K562 (cell line): Measurements from ENCODE around the gene IGSF21. TPM values are rescaled to one million over a fixed set of nuclear protein-coding genes. Genes with fewer than 3 reads are reported as not detected.

Experiments
- ATAC-seq: fragments of 200-7000 bp; cut with Tn5 transposase; 3 replicates; pipeline ENCODE4 v1.9.1; 2020; ENCODE audit warnings: moderate library complexity
- BruUV-seq: library from RNA; stranded (reverse); fragments of 400-500 nt; replicated peaks from 2 replicates; lab custom pipeline; 2021; lab: Mats Ljungman, UMichigan
- CTCF ChIA-PET: fragments of 300-600 bp; formaldehyde crosslinking; extraction: SDS; loops from one replicate; lab custom pipeline; 2021; ENCODE audit warnings: low intra/inter-chr PET ratio; lab: Yijun Ruan, JAX
- POLR2A ChIA-PET: fragments of 300-600, 350-650 bp; sonication (Branson Sonifier 250); formaldehyde crosslinking; extraction: SDS; loops from one replicate; lab custom pipeline; 2021; ENCODE audit warnings: antibody characterized with exemption, inconsistent platforms; lab: Yijun Ruan, JAX
- DNase-seq, 4 experiments: peaks; one replicate each; pipeline versions ENCODE4 v3.0.0 to v3.0.0-alpha.2; 2011 to 2018; ENCODE audit warnings: low spot score in 3 of 4, mixed read lengths in 3 of 4; ENCODE audit errors: extremely low read depth in 1 of 4
- FAIRE-seq: peaks from 2 replicates; lab custom pipeline; 2011; peaks lifted over from hg19 to GRCh38; lab: Jason Lieb, UNC
- H2AFZ ChIP-seq: 2 replicates; pipeline ENCODE4 v1.6.0; 2011; ENCODE audit warnings: low read depth, low read length, control low read depth, inconsistent platforms
- H3K27ac ChIP-seq: fragments of 200-600 bp; 3 replicates; pipeline ENCODE4 v1.8.0; 2011; ENCODE audit warnings: low read depth, mild to moderate bottlenecking, control low read depth, inconsistent platforms, low read length, moderate library complexity, mixed read lengths; ENCODE audit errors: extremely low read depth
- H3K27me3 ChIP-seq, 2 experiments: fragments of 300-600 bp in 1 of 2; 2 replicates in 1 of 2; 3 replicates in 1 of 2; pipeline versions ENCODE4 v1.6.0 to v1.8.0; 2011; ENCODE audit warnings: inconsistent platforms in 2 of 2, low read length in 2 of 2, mild to moderate bottlenecking in 1 of 2, mixed read lengths in 1 of 2, moderate library complexity in 1 of 2; ENCODE audit not compliant: control insufficient read depth in 2 of 2, insufficient read depth in 2 of 2
- H3K36me3 ChIP-seq: fragments of 300-600 bp; 3 replicates; pipeline ENCODE4 v1.8.0; 2011; ENCODE audit warnings: mild to moderate bottlenecking, low read length, inconsistent platforms; ENCODE audit not compliant: control insufficient read depth, insufficient read depth
- H3K4me1 ChIP-seq, 2 experiments: fragments of 200-600 bp in 1 of 2; replicated peaks in 1 of 2; 2 replicates in 1 of 2; 3 replicates in 1 of 2; pipeline versions ENCODE4 v1.5.1 to v1.8.0; 2011; ENCODE audit warnings: inconsistent platforms in 2 of 2, low read length in 2 of 2, mild to moderate bottlenecking in 1 of 2, mixed read lengths in 1 of 2, moderate library complexity in 1 of 2; ENCODE audit not compliant: control insufficient read depth in 2 of 2, insufficient read depth in 2 of 2
- H3K4me2 ChIP-seq: 2 replicates; pipeline ENCODE4 v1.6.1; 2011; ENCODE audit warnings: low read length, control low read depth, inconsistent platforms, mixed read lengths; ENCODE audit not compliant: insufficient read depth
- H3K4me3 ChIP-seq: fragments of 200-600 bp; sonication (generic), shearing (Covaris generic); 2 replicates; pipeline ENCODE4 v1.5.1; 2016; ENCODE audit warnings: control low read depth, inconsistent platforms
- H3K79me2 ChIP-seq: fragments of 200-600 bp; 3 replicates; pipeline ENCODE4 v1.8.0; 2011; ENCODE audit warnings: low read length, inconsistent platforms; ENCODE audit not compliant: control insufficient read depth, insufficient read depth
- H3K9ac ChIP-seq, 2 experiments: 2 replicates each; pipeline versions ENCODE4 v1.6.0 to v1.6.1; 2011; ENCODE audit warnings: low read depth in 2 of 2, low read length in 2 of 2, control low read depth in 1 of 2, inconsistent platforms in 1 of 2, mild to moderate bottlenecking in 1 of 2, mixed read lengths in 1 of 2; ENCODE audit not compliant: insufficient read depth in 1 of 2
- H3K9me1 ChIP-seq: one replicate; pipeline ENCODE4 v1.6.0; 2011; ENCODE audit warnings: inconsistent platforms, mild to moderate bottlenecking, low read length, moderate library complexity; ENCODE audit not compliant: control insufficient read depth, insufficient read depth
- H3K9me3 ChIP-seq: replicated peaks from 2 replicates; pipeline ENCODE4 v1.5.1; 2011; ENCODE audit warnings: low read depth, low read length, inconsistent platforms; ENCODE audit not compliant: control insufficient read depth, insufficient read depth
- H4K20me1 ChIP-seq: replicated peaks from 2 replicates; pipeline ENCODE4 v1.6.1; 2011; ENCODE audit warnings: low read length, inconsistent platforms, mixed read lengths; ENCODE audit not compliant: control insufficient read depth, insufficient read depth
- CCAR2 ChIP-seq: fragments of 200-400 bp; formaldehyde crosslinking; IDR thresholded peaks from 2 replicates; pipeline ENCODE4 v1.6.1; 2017; ENCODE audit warnings: mild to moderate bottlenecking, low read depth, low read length
- CGGBP1 ChIP-seq: fragments of 250-450 bp; sonication (Bioruptor Pico); IDR thresholded peaks from 2 replicates; pipeline ENCODE4 v1.9.0; 2021; ENCODE audit warnings: mild to moderate bottlenecking
- CHD4 ChIP-seq: fragments of 200-600 bp; sonication (generic); IDR thresholded peaks from 3 replicates; pipeline ENCODE4 v1.6.1; 2012; ENCODE audit warnings: low read depth, mild to moderate bottlenecking, mixed read lengths, low read length, inconsistent platforms; ENCODE audit not compliant: insufficient read depth, insufficient replicate concordance, poor library complexity, severe bottlenecking
- FOXA1 ChIP-seq: fragments of 450-650 bp; IDR thresholded peaks from 2 replicates; pipeline ENCODE4 v1.6.1; 2016; ENCODE audit warnings: mild to moderate bottlenecking, borderline replicate concordance
- FOXA3 ChIP-seq, 2 experiments: fragments of 450-650 bp in 1 of 2; sonication (generic) in 1 of 2; formaldehyde crosslinking; IDR thresholded peaks in 1 of 2; conservative IDR thresholded peaks in 1 of 2; 2 replicates each; pipeline versions ENCODE4 v1.4.0 to v1.8.0; 2020 to 2022; ENCODE audit warnings: mild to moderate bottlenecking in 2 of 2, missing genetic modification reagents in 1 of 2
- GATAD2A ChIP-seq: fragments of 450-650 bp; IDR thresholded peaks from 2 replicates; pipeline ENCODE4 v1.6.1; 2017
- ILK ChIP-seq: fragments of 450-650 bp; IDR thresholded peaks from 2 replicates; pipeline ENCODE4 v1.6.1; 2016; ENCODE audit warnings: missing genetic modification characterization, low read depth, mild to moderate bottlenecking, missing compliant biosample characterization, moderate library complexity, borderline replicate concordance
- LCOR ChIP-seq: sonication (generic); formaldehyde crosslinking; IDR thresholded peaks from 2 replicates; pipeline ENCODE4 v1.8.0; 2022; ENCODE audit warnings: mild to moderate bottlenecking, missing genetic modification reagents
- MCM2 ChIP-seq: fragments of 450-650 bp; IDR thresholded peaks from 2 replicates; pipeline ENCODE4 v1.6.1; 2017; ENCODE audit warnings: low read depth, mild to moderate bottlenecking
- MTA3 ChIP-seq: fragments of 450-650 bp; formaldehyde crosslinking; IDR thresholded peaks from 2 replicates; pipeline ENCODE4 v1.6.1; 2017; ENCODE audit warnings: mild to moderate bottlenecking, borderline replicate concordance
- PPARD ChIP-seq: fragments of 250-450 bp; sonication (Bioruptor Pico); IDR thresholded peaks from 2 replicates; pipeline ENCODE4 v1.8.0; 2022; ENCODE audit warnings: inconsistent platforms, mild to moderate bottlenecking, moderate library complexity
- TCF7L2 ChIP-seq: fragments of 150-350 bp; IDR thresholded peaks from 2 replicates; pipeline ENCODE4 v1.6.1; 2016; ENCODE audit warnings: low read depth, mild to moderate bottlenecking, low read length, moderate library complexity
- TSC22D4 ChIP-seq: fragments of 450-650 bp; IDR thresholded peaks from 2 replicates; pipeline ENCODE4 v1.6.1; 2016; ENCODE audit warnings: missing genetic modification characterization, missing biosample characterization, control low read depth
- ZNF232 ChIP-seq: sonication (generic); formaldehyde crosslinking; IDR thresholded peaks from 2 replicates; pipeline ENCODE4 v1.8.0; 2022; ENCODE audit warnings: mild to moderate bottlenecking, missing genetic modification reagents
- ZNF76 ChIP-seq: fragments of 250-450 bp; sonication (Bioruptor Pico); IDR thresholded peaks from 2 replicates; pipeline ENCODE4 v1.4.0; 2020; ENCODE audit warnings: mild to moderate bottlenecking, moderate library complexity, borderline replicate concordance
- ZSCAN32 ChIP-seq: fragments of 450-650 bp; formaldehyde crosslinking; IDR thresholded peaks from 2 replicates; pipeline ENCODE4 v1.4.0; 2020; ENCODE audit warnings: mild to moderate bottlenecking, moderate library complexity
- WGBS: fragments of 100-300 bp; shearing (Covaris generic); methylation state at CpG from one replicate; pipeline ENCODE4 v1.1.6; 2016; ENCODE audit warnings: low coverage, mixed read lengths; ENCODE audit not compliant: insufficient coverage; ENCODE audit errors: missing lambda C conversion rate; 5-methylcytosine and 5-hydroxymethylcytosine counted together
- in situ Hi-C: fragments of 300-500 bp; cut with MboI; formaldehyde crosslinking; loops from 4 replicates; pipeline ENCODE4 v1.15.0; 2018; ENCODE audit warnings: inconsistent platforms, mixed read lengths
- intact Hi-C: fragments of 100-400 bp; cut with micrococcal nuclease; formaldehyde crosslinking; loops from 2 replicates; pipeline ENCODE4 v1.14.2; 2022
- polyA plus RNA-seq, 8 experiments: library from polyadenylated mRNA; depleted of rRNA in 4 of 8; stranded (reverse) in 5 of 8; unstranded in 3 of 8; fragments of >200 nt; fragmentation: Nextera tagmentation in 2 of 8; fragmentation: Illumina TruSeq in 1 of 8; extraction: Ambion mirVana in 2 of 8; extraction: Trizol in 1 of 8; gene quantifications; 2 replicates each; pipeline versions ENCODE4 v1.2.1 to v1.2.3, GENCODE V29; 2011 to 2014; ENCODE audit warnings: inconsistent platforms in 1 of 8, missing spikeins in 1 of 8
- total RNA-seq, 7 experiments: library from RNA; depleted of rRNA in 6 of 7; stranded (reverse); fragments of >200 nt in 6 of 7; fragmentation: Illumina TruSeq in 2 of 7; extraction: Trizol in 2 of 7; gene quantifications; 2 replicates each; pipeline versions ENCODE4 v1.2.1 to v1.2.3, GENCODE V29; 2011 to 2021; ENCODE audit warnings: low replicate concordance in 1 of 7
- TF ChIP-seq, protein P1 (sequence below), 2 experiments: fragments of 450-650 bp in 1 of 2; sonication (generic) in 1 of 2; formaldehyde crosslinking; conservative IDR thresholded peaks; 2 replicates each; pipeline versions ENCODE4 v1.4.0 to v1.8.1; 2020 to 2022; ENCODE audit warnings: mild to moderate bottlenecking in 1 of 2, missing genetic modification reagents in 1 of 2
- TF ChIP-seq, protein P2 (sequence below): fragments of 200-800 bp; sonication (Bioruptor generic); IDR thresholded peaks from 2 replicates; pipeline ENCODE4 v1.6.1; 2017; ENCODE audit warnings: missing genetic modification characterization, missing compliant biosample characterization

IGSF21 gene
- total and polyA plus RNA-seq, 9 of the 15 experiments (the other 6 are each of a cell fraction or from before 2014, with no cell fraction given): not detected

GRCh38 chr1:18397641-18398040 lies 290.0 kb downstream of the IGSF21 start:
- H3K9ac ChIP-seq: no peak overlapping the region
- H3K79me2 ChIP-seq: no peaks in the 10 kb centered on the region
- no peak overlapping the region for H3K27ac ChIP-seq
- no peak overlapping the region for H3K4me3 ChIP-seq
- peaks cover 2 to 7% of the 10 kb centered on the region in 2 experiments; a peak in 1 of 5 replicates for H3K27me3 ChIP-seq
- CTCF ChIA-PET: no interaction called here
- no peaks in the 10 kb centered on the region for H3K9me1 ChIP-seq
- no peak for FAIRE-seq
- in situ Hi-C loops (no loop called here), intact Hi-C loops (no loop called here)
- H3K9me3 ChIP-seq: no peaks in the 10 kb centered on the region
- POLR2A ChIA-PET: interaction anchor here (0.5 to 1.0 kb wide), 2 partner anchors 8 to 23 kb away, joined by 3 to 4 read pairs; no protein-coding TSS in a partner anchor
- no peak for ATAC-seq
- DNase-seq: no peak
- H3K36me3 ChIP-seq: no peaks in the 10 kb centered on the region
- BruUV-seq: no TSS peak
- 6% methylated on average over 4 of the region's 4 CpGs for WGBS
- no peaks in the 10 kb centered on the region; the same call in 1 of the 2 replicates for H4K20me1 ChIP-seq
- H3K4me1 ChIP-seq: no peaks in the 10 kb centered on the region; a peak in 2 of 5 replicates
- no peak overlapping the region for H2AFZ ChIP-seq
- H3K4me2 ChIP-seq: no peak overlapping the region
- no peak for TF ChIP-seq TCF7L2
- no peak for TF ChIP-seq GATAD2A
- TF ChIP-seq ZNF76: no peak
- no peak for TF ChIP-seq ILK (tag)
- no peak for TF ChIP-seq MCM2
- no peak for TF ChIP-seq ZNF232 (CRISPR knock-in tag)
- TF ChIP-seq MTA3: no peak
- TF ChIP-seq, protein P1, sequence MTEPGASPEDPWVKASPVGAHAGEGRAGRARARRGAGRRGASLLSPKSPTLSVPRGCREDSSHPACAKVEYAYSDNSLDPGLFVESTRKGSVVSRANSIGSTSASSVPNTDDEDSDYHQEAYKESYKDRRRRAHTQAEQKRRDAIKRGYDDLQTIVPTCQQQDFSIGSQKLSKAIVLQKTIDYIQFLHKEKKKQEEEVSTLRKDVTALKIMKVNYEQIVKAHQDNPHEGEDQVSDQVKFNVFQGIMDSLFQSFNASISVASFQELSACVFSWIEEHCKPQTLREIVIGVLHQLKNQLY (CRISPR knock-in tag; conservative IDR thresholded peaks at IDR 0.05): no peak
- no peak for TF ChIP-seq FOXA1
- no peak for TF ChIP-seq TSC22D4
- TF ChIP-seq PPARD (CRISPR knock-in tag): no peak
- TF ChIP-seq FOXA3 (CRISPR knock-in tag; conservative IDR thresholded peaks at IDR 0.05 in 1 of 2, IDR thresholded peaks at IDR 0.05 in 1 of 2): no peak
- no peak for TF ChIP-seq ZSCAN32 (CRISPR knock-in tag)
- no peak for TF ChIP-seq CHD4
- no peak for TF ChIP-seq CCAR2
- TF ChIP-seq LCOR (CRISPR knock-in tag): no peak
- TF ChIP-seq, protein P2, sequence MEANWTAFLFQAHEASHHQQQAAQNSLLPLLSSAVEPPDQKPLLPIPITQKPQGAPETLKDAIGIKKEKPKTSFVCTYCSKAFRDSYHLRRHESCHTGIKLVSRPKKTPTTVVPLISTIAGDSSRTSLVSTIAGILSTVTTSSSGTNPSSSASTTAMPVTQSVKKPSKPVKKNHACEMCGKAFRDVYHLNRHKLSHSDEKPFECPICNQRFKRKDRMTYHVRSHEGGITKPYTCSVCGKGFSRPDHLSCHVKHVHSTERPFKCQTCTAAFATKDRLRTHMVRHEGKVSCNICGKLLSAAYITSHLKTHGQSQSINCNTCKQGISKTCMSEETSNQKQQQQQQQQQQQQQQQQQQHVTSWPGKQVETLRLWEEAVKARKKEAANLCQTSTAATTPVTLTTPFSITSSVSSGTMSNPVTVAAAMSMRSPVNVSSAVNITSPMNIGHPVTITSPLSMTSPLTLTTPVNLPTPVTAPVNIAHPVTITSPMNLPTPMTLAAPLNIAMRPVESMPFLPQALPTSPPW (CRISPR knock-in tag): no peak
- TF ChIP-seq CGGBP1: no peak
